ENCODE results near the gene WIPF1.

WIPF1 gene

GRCh38 chr2:174535757-174536703 is 61.6 kb downstream of the WIPF1 start:
- DNase-seq (ENCODE audit: low spot score) (no peak), ATAC-seq (ENCODE audit: low read depth) (no peak)
- peaks cover 3% of the 10 kb centered on the region for H3K4me1 ChIP-seq (ENCODE audit: insufficient read depth, poor library complexity, severe bottlenecking)
- no peaks in the 10 kb centered on the region for H3K36me3 ChIP-seq (ENCODE audit: low read depth)
- no peak overlapping the region for H3K4me3 ChIP-seq (ENCODE audit: severe bottlenecking)
- H3K9me3 ChIP-seq (ENCODE audit: severe bottlenecking): no peaks in the 10 kb centered on the region
- no peaks in the 10 kb centered on the region for H3K27me3 ChIP-seq (ENCODE audit: insufficient read depth, poor library complexity, severe bottlenecking)
- TF ChIP-seq CTCF (IDR thresholded peaks at IDR 0.05; ENCODE audit: poor library complexity, severe bottlenecking): no peak
- no peak overlapping the region for H3K27ac ChIP-seq (ENCODE audit: poor library complexity, severe bottlenecking)

- ATAC-seq (ENCODE audit: low read depth) (no peak), DNase-seq (ENCODE audit: low spot score) (no peak)
- Histone ChIP-seq H3K27me3 (ENCODE audit: insufficient read depth, poor library complexity, severe bottlenecking) (no peaks in the 10 kb centered on the region), H3K4me1 (ENCODE audit: insufficient read depth, poor library complexity, severe bottlenecking) (peaks cover 3% of the 10 kb centered on the region), H3K27ac (ENCODE audit: poor library complexity, severe bottlenecking) (no peak overlapping the region), H3K36me3 (ENCODE audit: low read depth) (no peaks in the 10 kb centered on the region), H3K9me3 (ENCODE audit: severe bottlenecking) (no peaks in the 10 kb centered on the region), H3K4me3 (ENCODE audit: severe bottlenecking) (no peak overlapping the region)
- TF ChIP-seq CTCF (IDR thresholded peaks at IDR 0.05; ENCODE audit: poor library complexity, severe bottlenecking): no peak
Observed at GRCh38 chr2:174535083-174535482, 62.5 kb downstream of the WIPF1 start.

- DNase-seq (ENCODE audit: low spot score): no peak
- TF ChIP-seq CTCF (IDR thresholded peaks at IDR 0.05; ENCODE audit: poor library complexity, severe bottlenecking): no peak
- ATAC-seq (ENCODE audit: low read depth): no peak
- no peaks in the 10 kb centered on the region for H3K36me3 ChIP-seq (ENCODE audit: low read depth)
- no peaks in the 10 kb centered on the region for H3K27me3 ChIP-seq (ENCODE audit: insufficient read depth, poor library complexity, severe bottlenecking)
- H3K27ac ChIP-seq (ENCODE audit: poor library complexity, severe bottlenecking): no peak overlapping the region
- H3K4me1 ChIP-seq (ENCODE audit: insufficient read depth, poor library complexity, severe bottlenecking): peaks cover 3% of the 10 kb centered on the region
- no peaks in the 10 kb centered on the region for H3K9me3 ChIP-seq (ENCODE audit: severe bottlenecking)
- H3K4me3 ChIP-seq (ENCODE audit: severe bottlenecking): no peak overlapping the region
Observed at GRCh38 chr2:174529916-174530315, 67.7 kb downstream of the WIPF1 start.

- ATAC-seq (ENCODE audit: low read depth) (no peak), DNase-seq (ENCODE audit: low spot score) (no peak)
- H3K4me1 ChIP-seq (ENCODE audit: insufficient read depth, poor library complexity, severe bottlenecking): peaks cover 3% of the 10 kb centered on the region
- H3K9me3 ChIP-seq (ENCODE audit: severe bottlenecking): no peaks in the 10 kb centered on the region
- H3K36me3 ChIP-seq (ENCODE audit: low read depth): no peaks in the 10 kb centered on the region
- no peak overlapping the region for H3K27ac ChIP-seq (ENCODE audit: poor library complexity, severe bottlenecking)
- no peak overlapping the region for H3K4me3 ChIP-seq (ENCODE audit: severe bottlenecking)
- no peaks in the 10 kb centered on the region for H3K27me3 ChIP-seq (ENCODE audit: insufficient read depth, poor library complexity, severe bottlenecking)
- TF ChIP-seq CTCF (IDR thresholded peaks at IDR 0.05; ENCODE audit: poor library complexity, severe bottlenecking): no peak
Observed at GRCh38 chr2:174527959-174528358, 69.6 kb downstream of the WIPF1 start.
